Measurements from ENCODE around the gene ZNF503. TPM values are rescaled to one million over a fixed set of nuclear protein-coding genes. Genes with fewer than 3 reads are reported as not detected.

The ZNF503 gene
- polyA plus RNA-seq, 4 donors: 2.0 to 17.2 (median 8.9) TPM

- Histone ChIP-seq H3K9me3 (ENCODE audit: control insufficient read depth in 2 of 2, insufficient read depth in 1 of 2, low read depth in 1 of 2, low read length in 1 of 2) (peaks cover 0 to 17% of the 10 kb centered on the region in 2 donors), H3K36me3 (ENCODE audit: control insufficient read depth in 3 of 3, insufficient read depth in 2 of 3, low read depth in 1 of 3, low read length in 3 of 3) (peaks cover 0 to 13% (median 0%) of the 10 kb centered on the region in 3 donors), H3K27me3 (ENCODE audit: control insufficient read depth in 3 of 3, insufficient read depth in 3 of 3, low read length in 3 of 3) (peaks cover 0 to 5% (median 0%) of the 10 kb centered on the region in 3 donors), H3K27ac (ENCODE audit: low read depth in 1 of 3, low read length in 2 of 3) (no peak overlapping the region), H3K4me1 (ENCODE audit: control insufficient read depth in 3 of 3, insufficient read depth in 2 of 3, low read depth in 1 of 3, low read length in 2 of 3) (peaks cover 0 to 4% (median 0%) of the 10 kb centered on the region in 3 donors), H3K4me3 (ENCODE audit: low read depth in 1 of 3, low read length in 3 of 3) (no peak overlapping the region)
- FAIRE-seq: no peak
- DNase-seq: no peak
These were observed 11.4 kb downstream of the ZNF503 start for GRCh38 chr10:75390178-75390577.

DNA sequence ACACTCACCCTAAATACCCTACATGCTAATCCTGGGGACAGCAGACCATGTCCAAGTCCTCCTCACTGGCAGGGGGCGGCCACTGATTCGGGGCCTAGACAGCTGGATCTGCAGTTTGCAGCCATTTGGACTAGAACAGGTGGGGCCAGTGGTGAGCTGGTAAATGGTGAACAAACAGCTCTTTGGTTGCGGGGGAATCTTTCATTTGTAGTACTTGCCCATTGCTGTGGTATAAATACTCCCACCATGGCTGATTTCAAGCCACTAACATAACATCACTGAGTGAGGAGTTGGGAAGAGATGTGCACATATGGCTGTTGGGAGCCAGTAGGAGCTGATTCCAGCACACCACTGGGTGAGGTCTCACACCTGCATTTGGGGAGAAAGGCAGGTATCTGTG, 13.5 kb downstream of the ZNF503 start:
- Histone ChIP-seq H3K27me3 (ENCODE audit: control insufficient read depth in 3 of 3, insufficient read depth in 3 of 3, low read length in 3 of 3) (no peaks in the 10 kb centered on the region), H3K36me3 (ENCODE audit: control insufficient read depth in 3 of 3, insufficient read depth in 2 of 3, low read depth in 1 of 3, low read length in 3 of 3) (peaks cover 0 to 2% (median 0%) of the 10 kb centered on the region in 3 donors), H3K27ac (ENCODE audit: low read depth in 1 of 3, low read length in 2 of 3) (no peak overlapping the region), H3K9me3 (ENCODE audit: control insufficient read depth in 2 of 2, insufficient read depth in 1 of 2, low read depth in 1 of 2, low read length in 1 of 2) (peaks cover 0 to 23% of the 10 kb centered on the region in 2 donors), H3K4me3 (ENCODE audit: low read depth in 1 of 3, low read length in 3 of 3) (no peak overlapping the region), H3K4me1 (ENCODE audit: control insufficient read depth in 3 of 3, insufficient read depth in 2 of 3, low read depth in 1 of 3, low read length in 2 of 3) (no peaks in the 10 kb centered on the region)
- WGBS, 3 donors: 92 to 97% (median 96%) methylated on average over 3 of the region's 3 CpGs
- no peak for FAIRE-seq
- no peak for DNase-seq

GRCh38 chr10:75386128-75386527, 15.4 kb downstream of the ZNF503 start:
- Histone ChIP-seq H3K4me3 (ENCODE audit: low read depth in 1 of 3, low read length in 3 of 3) (no peak overlapping the region), H3K27ac (ENCODE audit: low read depth in 1 of 3, low read length in 2 of 3) (no peak overlapping the region), H3K36me3 (ENCODE audit: control insufficient read depth in 3 of 3, insufficient read depth in 2 of 3, low read depth in 1 of 3, low read length in 3 of 3) (no peaks in the 10 kb centered on the region), H3K4me1 (ENCODE audit: control insufficient read depth in 3 of 3, insufficient read depth in 2 of 3, low read depth in 1 of 3, low read length in 2 of 3) (no peaks in the 10 kb centered on the region), H3K27me3 (ENCODE audit: control insufficient read depth in 3 of 3, insufficient read depth in 3 of 3, low read length in 3 of 3) (no peaks in the 10 kb centered on the region), H3K9me3 (ENCODE audit: control insufficient read depth in 2 of 2, insufficient read depth in 1 of 2, low read depth in 1 of 2, low read length in 1 of 2) (peaks cover 0 to 23% of the 10 kb centered on the region in 2 donors)
- FAIRE-seq: no peak
- no peak for DNase-seq
- 90 to 96% (median 91%) methylated on average over 3 of the region's 3 CpGs for WGBS, 3 donors

DNA sequence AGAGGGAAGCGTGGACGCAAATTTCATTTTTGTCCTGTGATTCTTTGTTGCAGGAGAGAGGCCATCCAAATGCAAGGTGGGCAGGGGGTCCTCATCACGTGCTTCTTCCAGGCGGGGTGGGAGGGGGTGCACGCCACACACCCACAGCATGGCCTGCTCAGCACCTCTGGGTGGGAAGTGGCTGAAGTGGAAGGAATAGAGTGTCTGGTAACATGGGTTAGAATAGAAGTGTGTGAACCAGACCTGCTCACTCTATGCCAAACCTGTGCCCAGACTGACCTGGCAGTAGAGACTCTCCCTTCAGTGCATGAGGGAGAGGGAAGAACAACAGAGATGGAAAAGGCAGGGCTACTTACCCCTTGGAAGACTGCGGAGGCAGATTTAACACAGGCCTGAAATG, 21.7 kb downstream of the ZNF503 start:
- FAIRE-seq: no peak
- Histone ChIP-seq H3K36me3 (ENCODE audit: control insufficient read depth in 3 of 3, insufficient read depth in 2 of 3, low read depth in 1 of 3, low read length in 3 of 3) (no peaks in the 10 kb centered on the region), H3K27ac (ENCODE audit: low read depth in 1 of 3, low read length in 2 of 3) (no peak overlapping the region), H3K4me1 (ENCODE audit: control insufficient read depth in 3 of 3, insufficient read depth in 2 of 3, low read depth in 1 of 3, low read length in 2 of 3) (no peaks in the 10 kb centered on the region), H3K4me3 (ENCODE audit: low read depth in 1 of 3, low read length in 3 of 3) (no peak overlapping the region), H3K9me3 (ENCODE audit: control insufficient read depth in 2 of 2, insufficient read depth in 1 of 2, low read depth in 1 of 2, low read length in 1 of 2) (peaks cover 0 to 2% of the 10 kb centered on the region in 2 donors), H3K27me3 (ENCODE audit: control insufficient read depth in 3 of 3, insufficient read depth in 3 of 3, low read length in 3 of 3) (no peaks in the 10 kb centered on the region)
- WGBS, 3 donors: 88 to 92% (median 91%) methylated on average over 6 of the region's 6 CpGs
- DNase-seq: no peak

DNA sequence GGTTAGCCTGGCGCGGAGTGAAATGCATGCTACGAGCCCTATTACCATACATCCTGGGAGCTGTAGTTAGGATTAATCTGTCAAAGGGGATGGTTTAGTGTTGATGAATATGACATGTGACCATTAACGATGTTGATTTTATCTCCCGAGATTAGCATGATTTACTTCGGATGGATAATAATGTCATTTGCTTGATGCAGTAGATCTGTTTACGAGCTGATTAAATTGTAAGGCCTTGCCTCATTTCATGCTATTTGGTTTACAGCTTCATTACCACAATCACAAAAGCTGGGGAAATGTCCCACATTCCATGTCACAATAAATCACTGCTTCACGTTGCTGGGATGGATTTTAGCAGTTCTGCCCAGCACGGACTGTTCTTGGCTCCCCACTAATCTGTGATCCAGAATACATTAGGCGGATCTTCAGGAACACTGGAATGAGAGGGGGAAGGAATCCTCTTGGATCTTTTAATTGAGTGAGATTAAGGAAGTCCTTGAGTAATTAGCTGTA, 22.3 kb downstream of the ZNF503 start:
- FAIRE-seq (no peak), DNase-seq (peak in 1 of 2 donors; percentile 9)
- H3K4me3 ChIP-seq (ENCODE audit: low read depth in 1 of 3, low read length in 3 of 3): no peak overlapping the region
- no peaks in the 10 kb centered on the region for H3K9me3 ChIP-seq (ENCODE audit: control insufficient read depth in 2 of 2, insufficient read depth in 1 of 2, low read depth in 1 of 2, low read length in 1 of 2)
- H3K36me3 ChIP-seq (ENCODE audit: control insufficient read depth in 3 of 3, insufficient read depth in 2 of 3, low read depth in 1 of 3, low read length in 3 of 3): no peaks in the 10 kb centered on the region
- no peaks in the 10 kb centered on the region for H3K4me1 ChIP-seq (ENCODE audit: control insufficient read depth in 3 of 3, insufficient read depth in 2 of 3, low read depth in 1 of 3, low read length in 2 of 3)
- 52 to 64% (median 59%) methylated on average over 10 of the region's 10 CpGs for WGBS, 3 donors
- H3K27me3 ChIP-seq (ENCODE audit: control insufficient read depth in 3 of 3, insufficient read depth in 3 of 3, low read length in 3 of 3): no peaks in the 10 kb centered on the region
- no peak overlapping the region for H3K27ac ChIP-seq (ENCODE audit: low read depth in 1 of 3, low read length in 2 of 3)

DNA sequence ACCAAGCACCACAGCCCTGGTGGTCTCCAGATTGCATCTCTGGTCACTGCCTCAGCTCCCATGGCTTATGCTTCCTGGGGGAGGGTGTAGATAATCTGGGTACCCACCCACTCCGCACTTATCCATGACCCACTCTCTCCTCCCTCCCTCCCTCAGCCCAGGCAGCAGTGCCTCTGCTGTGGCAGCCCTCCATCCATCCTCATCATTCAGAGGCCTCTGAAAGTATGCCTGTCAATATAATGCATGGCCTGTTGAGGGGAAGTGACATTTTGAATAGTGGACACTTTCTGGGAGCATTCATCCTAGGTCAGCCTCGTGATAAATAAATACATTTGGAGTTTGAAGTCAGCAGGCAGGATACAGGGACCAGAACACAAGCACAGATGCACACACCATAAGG, 23.2 kb downstream of the ZNF503 start:
- Histone ChIP-seq H3K36me3 (ENCODE audit: control insufficient read depth in 3 of 3, insufficient read depth in 2 of 3, low read depth in 1 of 3, low read length in 3 of 3) (peaks cover 0 to 3% (median 0%) of the 10 kb centered on the region in 3 donors), H3K4me3 (ENCODE audit: low read depth in 1 of 3, low read length in 3 of 3) (no peak overlapping the region), H3K4me1 (ENCODE audit: control insufficient read depth in 3 of 3, insufficient read depth in 2 of 3, low read depth in 1 of 3, low read length in 2 of 3) (no peaks in the 10 kb centered on the region), H3K27me3 (ENCODE audit: control insufficient read depth in 3 of 3, insufficient read depth in 3 of 3, low read length in 3 of 3) (no peaks in the 10 kb centered on the region), H3K27ac (ENCODE audit: low read depth in 1 of 3, low read length in 2 of 3) (no peak overlapping the region), H3K9me3 (ENCODE audit: control insufficient read depth in 2 of 2, insufficient read depth in 1 of 2, low read depth in 1 of 2, low read length in 1 of 2) (no peaks in the 10 kb centered on the region)
- no peak for DNase-seq
- 73 to 90% (median 84%) methylated on average over 2 of the region's 2 CpGs for WGBS, 3 donors
- no peak for FAIRE-seq

GRCh38 chr10:75377869-75378268, 23.7 kb downstream of the ZNF503 start:
- Histone ChIP-seq H3K4me3 (ENCODE audit: low read depth in 1 of 3, low read length in 3 of 3) (no peak overlapping the region), H3K4me1 (ENCODE audit: control insufficient read depth in 3 of 3, insufficient read depth in 2 of 3, low read depth in 1 of 3, low read length in 2 of 3) (no peaks in the 10 kb centered on the region), H3K27me3 (ENCODE audit: control insufficient read depth in 3 of 3, insufficient read depth in 3 of 3, low read length in 3 of 3) (no peaks in the 10 kb centered on the region), H3K36me3 (ENCODE audit: control insufficient read depth in 3 of 3, insufficient read depth in 2 of 3, low read depth in 1 of 3, low read length in 3 of 3) (peaks cover 0 to 3% (median 0%) of the 10 kb centered on the region in 3 donors), H3K27ac (ENCODE audit: low read depth in 1 of 3, low read length in 2 of 3) (no peak overlapping the region), H3K9me3 (ENCODE audit: control insufficient read depth in 2 of 2, insufficient read depth in 1 of 2, low read depth in 1 of 2, low read length in 1 of 2) (no peaks in the 10 kb centered on the region)
- FAIRE-seq: no peak
- no peak for DNase-seq
- WGBS, 3 donors: 79 to 88% (median 88%) methylated on average over 3 of the region's 3 CpGs

DNA sequence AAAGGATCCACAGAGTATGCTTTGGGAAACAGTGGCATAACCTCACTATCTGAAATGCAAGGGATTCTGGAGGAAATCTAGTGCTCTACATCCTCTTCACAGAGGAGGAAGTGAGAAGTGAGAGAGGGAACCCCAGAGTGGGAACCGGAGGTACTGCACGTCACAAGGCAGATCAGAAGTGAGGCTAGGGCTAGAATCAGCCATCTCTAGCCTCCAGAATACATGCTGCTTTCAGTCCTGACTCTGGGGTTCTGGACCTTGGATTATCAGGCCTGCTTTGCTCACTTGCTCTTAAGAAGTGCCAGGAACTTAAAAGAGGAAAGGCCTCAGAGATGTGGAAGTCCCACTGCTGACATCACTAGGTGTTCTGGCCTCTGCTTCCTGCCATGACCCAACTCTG, 25.7 kb downstream of the ZNF503 start:
- Histone ChIP-seq H3K4me3 (ENCODE audit: low read depth in 1 of 3, low read length in 3 of 3) (no peak overlapping the region), H3K36me3 (ENCODE audit: control insufficient read depth in 3 of 3, insufficient read depth in 2 of 3, low read depth in 1 of 3, low read length in 3 of 3) (peaks cover 0 to 3% (median 0%) of the 10 kb centered on the region in 3 donors), H3K27me3 (ENCODE audit: control insufficient read depth in 3 of 3, insufficient read depth in 3 of 3, low read length in 3 of 3) (no peaks in the 10 kb centered on the region), H3K27ac (ENCODE audit: low read depth in 1 of 3, low read length in 2 of 3) (peak overlapping the region in 1 of 3 donors; percentile 42), H3K4me1 (ENCODE audit: control insufficient read depth in 3 of 3, insufficient read depth in 2 of 3, low read depth in 1 of 3, low read length in 2 of 3) (no peaks in the 10 kb centered on the region), H3K9me3 (ENCODE audit: control insufficient read depth in 2 of 2, insufficient read depth in 1 of 2, low read depth in 1 of 2, low read length in 1 of 2) (no peaks in the 10 kb centered on the region)
- FAIRE-seq (no peak), DNase-seq (no peak)
- 43 to 73% (median 68%) methylated on average over 2 of the region's 2 CpGs for WGBS, 3 donors

GRCh38 chr10:75371010-75371409, 30.6 kb downstream of the ZNF503 start:
- no peak overlapping the region for H3K4me3 ChIP-seq (ENCODE audit: low read depth in 1 of 3, low read length in 3 of 3)
- DNase-seq: no peak
- peaks cover 0 to 4% of the 10 kb centered on the region in 2 donors for H3K9me3 ChIP-seq (ENCODE audit: control insufficient read depth in 2 of 2, insufficient read depth in 1 of 2, low read depth in 1 of 2, low read length in 1 of 2)
- H3K4me1 ChIP-seq (ENCODE audit: control insufficient read depth in 3 of 3, insufficient read depth in 2 of 3, low read depth in 1 of 3, low read length in 2 of 3): no peaks in the 10 kb centered on the region
- 94 to 100% (median 100%) methylated on average over 2 of the region's 2 CpGs for WGBS, 3 donors
- no peak for FAIRE-seq
- no peaks in the 10 kb centered on the region for H3K27me3 ChIP-seq (ENCODE audit: control insufficient read depth in 3 of 3, insufficient read depth in 3 of 3, low read length in 3 of 3)
- H3K36me3 ChIP-seq (ENCODE audit: control insufficient read depth in 3 of 3, insufficient read depth in 2 of 3, low read depth in 1 of 3, low read length in 3 of 3): peaks cover 0 to 3% (median 0%) of the 10 kb centered on the region in 3 donors
- no peak overlapping the region for H3K27ac ChIP-seq (ENCODE audit: low read depth in 1 of 3, low read length in 2 of 3)

Data from small intestine (tissue), 7 donors.